Measurements from ENCODE around the gene LY6G6D. TPM values are rescaled to one million over a fixed set of nuclear protein-coding genes. Genes with fewer than 3 reads are reported as not detected.

The LY6G6D gene
- total and polyA plus RNA-seq, 2 experiments from 2014 or later = 3.0 TPM; not detected in 1

- Histone ChIP-seq H3K4me1 (ENCODE audit: insufficient read depth) (peaks cover 24% of the 10 kb centered on the region), H3K79me2 (no peaks in the 10 kb centered on the region), H3K27ac (no peak overlapping the region), H2AFZ (no peak overlapping the region), H3K36me3 (replicated peaks; ENCODE audit: insufficient read depth, low read depth) (no peaks in the 10 kb centered on the region), H3K4me3 (no peak overlapping the region), H3K27me3 (no peaks in the 10 kb centered on the region), H3K4me2 (no peak overlapping the region), H3K9me3 (ENCODE audit: low read depth) (no peaks in the 10 kb centered on the region), H3K9me2 (replicated peaks; ENCODE audit: insufficient read depth) (no peaks in the 10 kb centered on the region), H4K20me1 (ENCODE audit: insufficient read depth, poor library complexity, severe bottlenecking) (no peaks in the 10 kb centered on the region)
- DNase-seq (ENCODE audit: low spot score) = no peak
- WGBS (ENCODE audit: low lambda C conversion rate, missing lambda C conversion rate) = 58% methylated on average over 4 of the region's 5 CpGs
- TF ChIP-seq EZH2phosphoT487 (IDR thresholded peaks at IDR 0.05; ENCODE audit: low read depth, severe bottlenecking, unreplicated experiment) = no peak
- TF ChIP-seq EZH2 (IDR thresholded peaks at IDR 0.05; ENCODE audit: borderline replicate concordance) = no peak
- TF ChIP-seq, protein P1, sequence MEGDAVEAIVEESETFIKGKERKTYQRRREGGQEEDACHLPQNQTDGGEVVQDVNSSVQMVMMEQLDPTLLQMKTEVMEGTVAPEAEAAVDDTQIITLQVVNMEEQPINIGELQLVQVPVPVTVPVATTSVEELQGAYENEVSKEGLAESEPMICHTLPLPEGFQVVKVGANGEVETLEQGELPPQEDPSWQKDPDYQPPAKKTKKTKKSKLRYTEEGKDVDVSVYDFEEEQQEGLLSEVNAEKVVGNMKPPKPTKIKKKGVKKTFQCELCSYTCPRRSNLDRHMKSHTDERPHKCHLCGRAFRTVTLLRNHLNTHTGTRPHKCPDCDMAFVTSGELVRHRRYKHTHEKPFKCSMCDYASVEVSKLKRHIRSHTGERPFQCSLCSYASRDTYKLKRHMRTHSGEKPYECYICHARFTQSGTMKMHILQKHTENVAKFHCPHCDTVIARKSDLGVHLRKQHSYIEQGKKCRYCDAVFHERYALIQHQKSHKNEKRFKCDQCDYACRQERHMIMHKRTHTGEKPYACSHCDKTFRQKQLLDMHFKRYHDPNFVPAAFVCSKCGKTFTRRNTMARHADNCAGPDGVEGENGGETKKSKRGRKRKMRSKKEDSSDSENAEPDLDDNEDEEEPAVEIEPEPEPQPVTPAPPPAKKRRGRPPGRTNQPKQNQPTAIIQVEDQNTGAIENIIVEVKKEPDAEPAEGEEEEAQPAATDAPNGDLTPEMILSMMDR (IDR thresholded peaks at IDR 0.05; ENCODE audit: poor library complexity) = no peak
Measured at GRCh38 chr6:31710523-31711219, 4.5 kb upstream of the LY6G6D start.

GRCh38 chr6:31711233-31711632, 3.9 kb upstream of the LY6G6D start:
- no peaks in the 10 kb centered on the region for H3K9me3 ChIP-seq (ENCODE audit: low read depth)
- no peak overlapping the region for H2AFZ ChIP-seq
- no peak overlapping the region for H3K4me2 ChIP-seq
- H3K4me3 ChIP-seq = no peak overlapping the region
- no peaks in the 10 kb centered on the region for H4K20me1 ChIP-seq (ENCODE audit: insufficient read depth, poor library complexity, severe bottlenecking)
- 85% methylated on average over 8 of the region's 8 CpGs for WGBS (ENCODE audit: low lambda C conversion rate, missing lambda C conversion rate)
- H3K9me2 ChIP-seq (replicated peaks; ENCODE audit: insufficient read depth) = no peaks in the 10 kb centered on the region
- no peaks in the 10 kb centered on the region for H3K27me3 ChIP-seq
- no peak for DNase-seq (ENCODE audit: low spot score)
- peaks cover 25% of the 10 kb centered on the region for H3K4me1 ChIP-seq (ENCODE audit: insufficient read depth)
- H3K36me3 ChIP-seq (replicated peaks; ENCODE audit: insufficient read depth, low read depth) = no peaks in the 10 kb centered on the region
- H3K27ac ChIP-seq = no peak overlapping the region
- no peaks in the 10 kb centered on the region for H3K79me2 ChIP-seq
- TF ChIP-seq EZH2 (IDR thresholded peaks at IDR 0.05; ENCODE audit: borderline replicate concordance) (no peak), EZH2phosphoT487 (IDR thresholded peaks at IDR 0.05; ENCODE audit: low read depth, severe bottlenecking, unreplicated experiment) (no peak)
- TF ChIP-seq, protein P1 (IDR thresholded peaks at IDR 0.05; ENCODE audit: poor library complexity) = no peak

DNA sequence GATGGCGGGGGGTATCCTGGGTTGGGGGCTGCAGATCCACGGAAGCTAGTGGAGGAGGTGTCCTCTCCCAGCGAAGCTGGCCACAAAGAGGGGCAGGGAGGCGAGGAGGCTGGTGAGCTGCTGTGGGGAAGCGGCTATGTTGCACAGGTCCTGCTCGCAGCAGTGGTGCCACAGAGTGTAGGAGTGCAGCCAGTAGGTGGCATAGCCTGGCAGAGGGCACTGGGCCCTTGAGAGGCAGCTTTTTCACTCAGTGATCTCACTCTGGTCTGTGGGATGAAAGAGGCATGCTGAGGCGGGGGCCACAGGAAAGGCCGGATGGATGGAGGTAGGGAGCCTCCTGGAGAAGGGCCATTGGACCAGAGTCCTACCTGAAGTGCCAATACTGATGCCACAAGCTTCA, 2.9 kb upstream of the LY6G6D start:
- Histone ChIP-seq H2AFZ (no peak overlapping the region), H3K79me2 (no peaks in the 10 kb centered on the region), H3K4me2 (no peak overlapping the region), H3K4me3 (no peak overlapping the region), H3K9me3 (ENCODE audit: low read depth) (no peaks in the 10 kb centered on the region), H3K36me3 (replicated peaks; ENCODE audit: insufficient read depth, low read depth) (no peaks in the 10 kb centered on the region), H3K4me1 (ENCODE audit: insufficient read depth) (peaks cover 25% of the 10 kb centered on the region), H4K20me1 (ENCODE audit: insufficient read depth, poor library complexity, severe bottlenecking) (no peaks in the 10 kb centered on the region), H3K27ac (no peak overlapping the region), H3K27me3 (no peaks in the 10 kb centered on the region), H3K9me2 (replicated peaks; ENCODE audit: insufficient read depth) (no peaks in the 10 kb centered on the region)
- WGBS (ENCODE audit: low lambda C conversion rate, missing lambda C conversion rate) = 93% methylated on average over 8 of the region's 8 CpGs
- DNase-seq (ENCODE audit: low spot score) = no peak
- TF ChIP-seq, protein P1 (IDR thresholded peaks at IDR 0.05; ENCODE audit: poor library complexity) = no peak
- TF ChIP-seq EZH2 (IDR thresholded peaks at IDR 0.05; ENCODE audit: borderline replicate concordance) = no peak
- no peak for TF ChIP-seq EZH2phosphoT487 (IDR thresholded peaks at IDR 0.05; ENCODE audit: low read depth, severe bottlenecking, unreplicated experiment)
